Lung microvascular endothelial cell (primary cell): ENCODE measurements around the gene STYXL2. TPM values are rescaled to one million over a fixed set of nuclear protein-coding genes. Genes with fewer than 3 reads are reported as not detected.

Experiments
- DNase-seq, 2 donors: peaks; one replicate each; pipeline versions ENCODE4 v3.0.0 to v3.0.0-alpha.2; 2010; ENCODE audit warnings: low read depth in 2 of 2
- total RNA-seq: library from RNA; depleted of rRNA; stranded (reverse); fragments of >200 nt; gene quantifications from 2 replicates; pipeline ENCODE4 v1.2.1, GENCODE V29; 2014

STYXL2 gene
- total RNA-seq, 1 donor from 2014 or later, result not detected

DNA sequence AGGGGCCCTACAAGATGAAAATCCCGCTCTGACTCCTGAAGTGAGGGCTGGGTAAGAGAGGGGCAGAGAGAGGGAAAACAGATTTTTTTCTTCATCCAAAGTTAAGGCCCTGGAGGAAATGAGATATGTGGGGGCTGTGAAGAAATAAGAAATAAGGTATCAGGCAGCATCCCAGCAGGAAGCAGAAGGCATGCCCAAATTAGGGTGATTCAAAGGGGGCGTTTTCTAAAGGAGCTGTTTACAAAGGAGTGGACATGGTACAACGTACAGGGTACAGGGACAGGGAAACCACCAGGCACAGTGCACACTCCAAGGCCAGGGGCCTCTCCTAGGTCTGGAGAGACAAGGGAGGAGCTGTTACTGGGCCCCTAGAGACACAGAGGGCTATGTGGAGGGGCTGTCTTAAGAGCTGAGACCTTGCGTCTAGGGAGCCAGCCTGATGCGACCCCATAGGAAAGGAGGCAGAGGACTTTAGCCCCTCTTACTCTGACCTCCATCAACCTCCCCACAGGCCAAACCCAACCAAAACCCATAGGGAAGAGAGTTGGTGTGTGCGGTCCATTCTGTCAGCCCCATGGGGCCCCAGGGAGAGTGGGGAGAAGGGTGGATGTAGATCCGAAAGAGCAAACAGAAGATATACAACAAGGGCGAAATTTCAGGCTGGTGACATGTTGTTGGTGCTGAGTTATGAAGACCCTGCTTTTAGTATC lies 38.6 kb downstream of the STYXL2 start:
- no peak for DNase-seq

DNA sequence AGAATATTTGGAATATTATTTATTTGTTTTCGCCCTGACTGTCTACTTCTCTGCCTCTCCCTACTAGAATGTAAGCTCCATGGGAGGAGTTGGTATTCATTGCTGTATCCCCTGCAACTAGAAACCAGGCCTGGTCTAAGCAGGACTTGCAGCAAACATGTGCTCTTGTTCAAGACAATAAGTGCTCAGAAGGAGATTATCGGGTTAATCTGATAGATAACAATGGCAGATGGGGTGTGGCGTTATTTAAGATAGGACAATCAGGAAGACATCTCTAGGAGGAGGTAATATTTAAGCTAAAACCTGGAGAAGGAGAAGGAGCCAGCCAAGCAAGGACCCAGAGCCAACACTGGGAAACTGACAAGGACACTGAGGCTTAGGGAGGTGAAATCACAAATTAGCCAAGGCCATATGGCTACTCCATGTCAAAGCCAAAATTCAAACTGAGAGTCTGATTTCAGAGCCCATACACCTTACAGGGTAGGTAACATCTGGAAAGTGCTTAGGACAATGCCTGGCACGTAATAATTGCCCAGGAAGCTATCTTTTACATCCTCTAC lies 41.5 kb downstream of the STYXL2 start:
- no peak for DNase-seq

DNA sequence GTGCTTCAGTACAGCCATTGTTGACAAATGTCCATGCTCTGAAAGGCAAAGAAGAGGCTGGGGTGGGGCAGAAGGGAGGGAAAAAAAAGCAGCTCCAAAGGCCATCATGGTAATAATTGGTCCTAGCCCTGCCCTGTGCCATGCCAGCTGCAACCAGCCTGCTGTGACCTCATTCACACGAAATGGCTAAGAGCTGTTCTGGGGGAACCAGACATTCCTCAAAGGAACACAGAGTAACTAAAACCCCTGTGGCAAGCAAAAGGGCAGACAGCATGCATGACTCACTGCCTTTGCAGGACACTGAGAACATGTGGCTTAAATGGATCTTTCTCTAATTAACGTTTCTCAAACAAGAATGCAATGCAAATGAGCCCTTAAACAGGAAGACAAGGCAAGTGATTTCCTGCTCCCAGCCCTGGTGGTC lies 42.3 kb downstream of the STYXL2 start:
- DNase-seq, result no peak

DNA sequence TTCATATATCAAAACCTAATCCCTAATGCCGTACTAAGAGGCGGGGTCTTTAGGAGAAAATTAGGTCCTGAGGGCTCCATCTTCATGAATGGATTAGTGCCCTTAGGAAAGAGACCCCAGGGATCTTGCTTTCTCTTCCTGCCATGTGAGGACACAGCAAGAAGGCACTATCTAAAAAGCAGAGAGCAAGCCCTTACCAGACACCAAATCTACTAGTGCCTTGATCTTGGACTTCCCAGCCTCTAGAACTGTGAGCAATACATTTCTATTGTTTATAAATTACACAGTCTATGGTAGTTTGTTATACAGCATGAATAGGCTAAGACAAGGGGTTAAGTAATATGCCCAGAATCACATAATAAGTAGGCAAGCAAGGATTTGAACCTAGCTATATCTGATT lies 42.9 kb downstream of the STYXL2 start:
- no peak for DNase-seq

DNA sequence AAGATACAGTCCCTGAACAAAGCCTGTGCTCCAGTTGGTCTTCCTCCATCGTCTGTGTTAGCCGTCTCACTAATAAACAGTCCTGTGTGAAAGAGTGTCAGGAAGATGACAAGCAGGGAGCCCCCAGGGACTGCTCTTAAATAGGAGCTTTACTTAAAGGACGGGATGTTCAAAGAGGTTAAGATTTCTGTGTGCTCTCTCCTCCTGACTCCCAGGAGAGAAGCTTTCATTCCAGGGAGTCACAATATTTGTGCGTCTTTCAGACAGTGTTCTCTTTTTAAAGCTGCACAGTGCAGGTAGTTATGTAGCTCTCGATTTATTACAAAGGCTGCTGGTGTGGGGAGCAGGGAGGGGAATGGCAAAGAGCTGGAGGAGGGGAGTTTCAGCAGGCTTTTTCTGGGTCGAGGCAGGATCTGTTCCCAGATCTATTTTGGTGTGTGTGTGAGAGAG lies 43.5 kb downstream of the STYXL2 start:
- no peak for DNase-seq

DNA sequence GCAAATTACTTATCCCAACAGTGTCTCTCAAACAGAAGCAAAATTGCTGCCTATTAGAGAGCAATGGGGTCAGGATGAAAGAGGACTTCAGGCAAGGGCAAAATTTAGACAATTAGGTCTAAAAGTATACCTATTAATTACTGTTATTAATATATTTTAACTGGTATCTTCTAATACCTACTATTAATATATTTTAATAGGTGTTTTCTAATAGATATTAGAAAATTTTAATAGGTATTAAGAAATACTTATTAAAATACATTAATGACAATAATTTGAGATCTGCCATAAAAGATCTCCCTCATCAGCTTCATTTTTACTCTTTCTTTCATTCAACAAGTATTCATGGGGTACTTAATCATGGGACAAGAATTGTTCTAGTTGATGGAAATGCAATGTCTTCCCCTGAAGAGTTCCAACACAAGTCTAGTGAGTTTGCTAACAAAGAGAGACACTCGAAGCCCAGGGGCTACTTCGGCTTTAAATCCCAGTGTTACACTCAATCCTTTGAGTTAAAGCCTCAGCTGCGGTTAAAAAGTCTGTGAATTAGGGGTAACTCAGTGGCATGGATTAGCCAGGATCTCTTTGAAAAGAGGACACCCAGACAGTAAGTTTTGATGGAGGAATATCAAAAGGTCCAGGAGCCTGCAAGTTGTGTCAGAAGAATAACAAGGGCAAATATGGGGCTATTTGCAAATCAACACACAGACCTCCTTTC lies 44.1 kb downstream of the STYXL2 start:
- DNase-seq, result no peak

DNA sequence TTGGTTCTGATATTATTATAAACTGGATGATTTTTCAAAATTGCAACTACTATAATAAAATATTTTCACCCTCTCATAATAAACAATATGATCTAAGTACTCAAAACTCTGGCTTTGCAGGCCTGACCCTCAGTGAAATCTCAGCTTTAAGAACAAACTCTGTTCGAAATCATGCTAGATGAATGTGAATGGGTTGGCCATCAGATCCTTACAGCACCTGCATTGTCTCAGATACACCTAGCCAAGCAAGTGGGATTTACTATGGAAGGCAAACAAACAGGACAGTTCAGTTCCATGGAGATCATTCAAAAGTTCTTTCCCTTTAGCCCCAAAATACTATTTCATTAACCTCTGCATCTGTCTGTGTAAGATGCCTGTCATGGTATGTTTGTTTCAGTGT lies 44.8 kb downstream of the STYXL2 start:
- no peak for DNase-seq

DNA sequence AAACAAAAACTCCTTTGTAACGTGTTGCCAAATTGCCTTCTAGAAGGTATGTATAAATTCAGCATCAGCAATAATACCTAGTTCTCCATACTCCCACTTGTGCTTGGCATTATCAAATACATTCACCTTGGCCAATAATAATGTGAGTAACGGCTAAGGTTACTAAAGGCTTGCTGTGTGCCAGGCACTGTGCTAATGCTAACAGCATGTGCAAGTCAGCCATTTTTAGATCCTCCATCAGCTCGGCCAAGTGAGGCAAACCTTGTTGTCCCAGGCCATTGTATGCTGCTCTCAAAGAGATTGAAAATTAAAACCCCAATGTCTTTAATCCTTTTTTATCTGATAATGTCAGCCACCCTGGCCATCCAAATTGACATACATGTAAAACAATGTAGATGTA lies 48.1 kb downstream of the STYXL2 start:
- no peak for DNase-seq

Other genes with a start within 250 kb of the STYXL2 start
- gene TADA1, start 217.8 kb upstream of the STYXL2 start, total RNA-seq, result 7.2 and 10.9 TPM in 2 replicates
- not detected in 2 replicates for gene ILDR2, start 118.5 kb upstream of the STYXL2 start, total RNA-seq
- not detected in 2 replicates for gene MAEL, start 104.8 kb upstream of the STYXL2 start, total RNA-seq
- gene GPA33, start 3.7 kb upstream of the STYXL2 start, total RNA-seq, result not detected in 2 replicates
- gene POU2F1, start 126.8 kb downstream of the STYXL2 start, total RNA-seq, result 3.7 and 4.0 TPM in 2 replicates